Lower leg skin (tissue), 3 donors: ENCODE data around the gene MT1G.

Experiments used
- POLR2A ChIP-seq, 2 donors: fragments of 450-650 bp; IDR thresholded peaks; one replicate each; pipeline ENCODE4 v1.6.1; 2016 to 2017; ENCODE audit warnings: antibody characterized with exemption in 2 of 2, mild to moderate bottlenecking in 1 of 2, moderate library complexity in 1 of 2
- TF ChIP-seq, protein P1 (sequence below), 3 donors: fragments of 450-650 bp; IDR thresholded peaks; one replicate each; pipeline ENCODE4 v1.5.1; 2016; ENCODE audit warnings: antibody characterized with exemption in 3 of 3, mild to moderate bottlenecking in 3 of 3, moderate library complexity in 2 of 3

DNA sequence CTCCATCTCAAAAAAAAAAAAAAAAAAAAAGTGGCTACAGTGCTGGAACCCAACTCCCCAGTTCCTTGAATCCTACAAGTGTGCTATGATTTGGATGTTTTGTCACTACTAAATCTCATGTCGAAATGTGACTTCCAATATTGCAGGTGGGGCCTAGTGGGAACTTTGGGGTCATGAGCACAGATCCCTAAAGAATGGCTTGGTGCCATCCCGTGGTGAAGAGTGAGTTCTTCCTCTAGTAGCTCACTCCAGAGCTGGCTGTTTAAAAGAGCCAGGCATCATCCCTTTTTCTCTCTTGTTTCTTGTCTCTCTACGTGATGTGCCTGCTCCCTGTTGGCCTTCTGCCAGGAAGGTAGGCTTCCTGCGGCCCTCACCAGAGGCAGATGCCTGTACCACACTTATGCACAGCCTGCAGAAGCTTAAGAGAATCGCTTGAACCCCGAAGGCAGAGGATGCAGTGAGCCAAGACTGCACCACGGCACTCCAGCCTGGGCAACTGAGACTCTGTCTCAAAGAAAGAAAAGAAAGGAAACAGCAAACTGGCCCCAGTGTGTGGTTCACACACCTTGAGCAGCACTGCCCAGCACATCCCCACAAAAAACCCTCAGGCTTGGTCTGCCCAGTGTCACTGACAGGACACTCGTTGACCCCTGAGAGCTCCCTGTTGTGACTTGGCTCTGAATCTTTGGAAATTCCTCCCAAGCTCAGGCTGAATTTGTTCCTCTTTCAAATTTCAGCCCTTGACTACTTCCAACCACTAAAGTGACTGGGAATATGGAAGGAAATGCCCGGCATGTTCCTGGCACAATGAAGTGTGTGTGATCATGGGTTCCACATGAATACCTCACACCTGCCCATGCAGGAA, 39.1 kb downstream of the MT1G start:
- TF ChIP-seq, protein P1, sequence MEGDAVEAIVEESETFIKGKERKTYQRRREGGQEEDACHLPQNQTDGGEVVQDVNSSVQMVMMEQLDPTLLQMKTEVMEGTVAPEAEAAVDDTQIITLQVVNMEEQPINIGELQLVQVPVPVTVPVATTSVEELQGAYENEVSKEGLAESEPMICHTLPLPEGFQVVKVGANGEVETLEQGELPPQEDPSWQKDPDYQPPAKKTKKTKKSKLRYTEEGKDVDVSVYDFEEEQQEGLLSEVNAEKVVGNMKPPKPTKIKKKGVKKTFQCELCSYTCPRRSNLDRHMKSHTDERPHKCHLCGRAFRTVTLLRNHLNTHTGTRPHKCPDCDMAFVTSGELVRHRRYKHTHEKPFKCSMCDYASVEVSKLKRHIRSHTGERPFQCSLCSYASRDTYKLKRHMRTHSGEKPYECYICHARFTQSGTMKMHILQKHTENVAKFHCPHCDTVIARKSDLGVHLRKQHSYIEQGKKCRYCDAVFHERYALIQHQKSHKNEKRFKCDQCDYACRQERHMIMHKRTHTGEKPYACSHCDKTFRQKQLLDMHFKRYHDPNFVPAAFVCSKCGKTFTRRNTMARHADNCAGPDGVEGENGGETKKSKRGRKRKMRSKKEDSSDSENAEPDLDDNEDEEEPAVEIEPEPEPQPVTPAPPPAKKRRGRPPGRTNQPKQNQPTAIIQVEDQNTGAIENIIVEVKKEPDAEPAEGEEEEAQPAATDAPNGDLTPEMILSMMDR (IDR thresholded peaks at IDR 0.05) = no peak
- TF ChIP-seq POLR2A (IDR thresholded peaks at IDR 0.05) = no peak
